HT-29 (cell line): ENCODE measurements around the gene EIPR1. TPM values are rescaled to one million over a fixed set of nuclear protein-coding genes. Genes with fewer than 3 reads are reported as not detected.

Experiments used
- DNase-seq: peaks from one replicate; pipeline ENCODE4 v3.0.0-alpha.2; 2015; ENCODE audit warnings: low spot score
- total RNA-seq: library from RNA; depleted of rRNA; stranded (reverse); fragments of >200 nt; shearing (Covaris generic); gene quantifications from 2 replicates; pipeline ENCODE4 v1.2.3, GENCODE V29; 2014

Gene EIPR1
- total RNA-seq, 1 experiment from 2014 or later: 82.2 TPM

DNA sequence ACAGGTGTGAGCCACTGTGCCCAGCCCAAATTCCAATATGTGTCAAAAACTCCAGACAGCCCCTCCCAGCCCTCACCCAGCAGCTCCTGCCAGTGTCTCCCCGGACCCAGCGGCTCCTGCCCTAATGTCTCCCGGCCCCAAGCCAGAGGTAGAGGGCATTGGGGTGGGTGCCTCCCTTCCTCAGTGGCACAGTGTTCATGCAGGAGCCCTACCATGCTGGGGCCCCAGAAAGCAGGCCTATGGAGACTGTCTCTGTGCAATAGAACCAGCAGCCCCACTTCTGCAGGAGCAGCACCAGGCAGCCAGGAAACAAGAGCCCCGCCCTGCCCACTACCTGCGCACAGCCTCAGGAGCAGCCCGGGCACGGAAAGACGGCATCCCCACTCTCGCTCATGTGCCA lies 70.4 kb downstream of the EIPR1 start:
- DNase-seq: no peak

GRCh38 chr2:3305952-3306351 lies 71.7 kb downstream of the EIPR1 start:
- no peak for DNase-seq

GRCh38 chr2:3305431-3305830 lies 72.2 kb downstream of the EIPR1 start:
- DNase-seq: no peak

DNA sequence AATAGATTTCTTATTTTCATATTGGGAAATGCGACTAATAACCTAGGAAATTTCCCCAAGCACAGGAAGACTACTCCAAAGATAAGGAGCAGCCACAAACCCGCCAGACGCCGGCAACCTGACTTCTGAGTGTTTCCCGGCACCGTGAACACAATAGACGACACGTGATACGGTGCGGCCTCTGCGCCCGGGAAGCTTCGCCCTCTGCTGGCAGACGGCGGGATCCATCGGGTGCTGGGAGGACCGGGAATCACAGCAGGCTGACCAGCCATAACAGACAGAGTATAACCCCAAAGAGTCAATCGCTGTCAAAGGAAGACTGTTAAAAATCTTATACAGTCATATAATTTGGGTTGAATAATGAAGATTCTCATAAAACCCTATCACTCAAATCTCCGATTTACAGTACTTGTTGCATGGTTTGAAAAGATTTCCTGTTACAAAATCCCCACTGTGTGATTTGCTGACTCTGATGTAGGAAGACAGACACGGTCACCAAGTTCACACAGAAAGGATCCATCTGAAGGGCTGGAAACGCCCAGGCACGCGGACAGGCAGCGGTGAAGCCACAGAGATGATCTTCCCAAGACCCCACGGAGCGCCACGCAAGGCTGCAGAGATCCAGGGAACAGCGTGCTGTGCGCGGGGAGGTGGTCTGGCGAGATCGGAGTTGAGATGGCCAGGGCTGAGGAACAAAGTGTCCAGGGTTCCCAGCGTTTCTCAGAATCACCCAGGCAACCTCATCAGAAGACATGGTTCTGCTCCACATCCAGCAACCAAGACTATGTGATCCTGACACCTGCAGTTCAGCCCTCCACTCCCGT lies 73.8 kb downstream of the EIPR1 start:
- peak; percentile 85 for DNase-seq

DNA sequence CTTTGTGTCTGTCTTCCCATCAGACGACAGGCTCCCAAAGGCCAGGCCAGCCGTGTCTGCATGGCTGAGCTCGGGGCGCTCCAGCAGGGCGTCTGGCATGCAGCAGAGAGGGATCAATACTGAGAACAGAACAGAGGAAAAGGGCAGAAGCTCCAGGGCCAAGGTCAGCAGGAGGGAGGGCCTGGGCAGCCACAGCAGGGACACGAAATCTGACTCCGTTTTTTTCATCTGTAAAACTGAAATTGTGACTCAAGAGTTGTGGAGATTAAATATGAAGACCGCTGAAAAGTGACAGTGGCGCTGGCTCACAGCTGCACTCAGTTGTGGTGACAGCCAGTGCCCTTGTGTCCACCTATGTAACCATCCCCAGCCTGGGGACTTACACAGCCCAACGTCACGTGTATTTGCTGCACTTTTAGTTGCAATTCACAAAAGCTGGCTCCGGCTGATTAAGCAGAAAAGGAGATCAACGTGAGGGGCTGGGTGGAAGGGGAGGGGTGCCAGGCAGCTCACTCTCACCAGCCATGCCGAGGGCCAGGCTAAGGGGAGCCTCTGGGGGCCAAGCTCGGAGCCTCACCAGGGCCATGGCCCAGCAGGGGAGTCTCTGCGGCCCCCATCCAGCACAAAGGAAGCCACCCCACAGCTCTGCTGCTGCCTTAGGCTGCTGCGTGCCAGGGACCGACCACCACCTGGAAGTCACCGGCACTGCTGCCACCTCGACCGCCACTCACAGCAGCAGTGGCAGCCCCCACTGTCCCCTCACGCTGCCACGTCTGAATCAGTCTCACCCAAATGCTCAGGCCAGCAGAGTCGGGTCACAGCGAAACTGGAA lies 74.7 kb downstream of the EIPR1 start:
- no peak for DNase-seq

DNA sequence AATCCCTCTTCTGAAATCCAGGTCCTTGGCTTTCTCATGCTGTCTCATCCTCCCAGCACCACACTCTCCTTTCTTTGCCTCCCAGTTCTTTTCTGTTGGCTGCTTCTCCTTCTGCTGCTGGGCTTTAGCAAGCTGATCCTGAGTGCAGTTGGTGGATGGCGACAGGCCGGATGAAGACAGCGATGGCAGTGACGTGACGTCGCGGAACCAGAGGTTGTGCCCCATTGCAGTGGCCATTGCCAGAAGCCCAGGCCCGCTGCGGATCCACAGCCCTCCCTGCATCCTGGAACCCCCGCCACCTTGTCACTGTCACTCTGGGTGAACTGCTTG lies 75.2 kb downstream of the EIPR1 start:
- DNase-seq: no peak

GRCh38 chr2:3301001-3301400 lies 76.6 kb downstream of the EIPR1 start:
- DNase-seq: no peak

DNA sequence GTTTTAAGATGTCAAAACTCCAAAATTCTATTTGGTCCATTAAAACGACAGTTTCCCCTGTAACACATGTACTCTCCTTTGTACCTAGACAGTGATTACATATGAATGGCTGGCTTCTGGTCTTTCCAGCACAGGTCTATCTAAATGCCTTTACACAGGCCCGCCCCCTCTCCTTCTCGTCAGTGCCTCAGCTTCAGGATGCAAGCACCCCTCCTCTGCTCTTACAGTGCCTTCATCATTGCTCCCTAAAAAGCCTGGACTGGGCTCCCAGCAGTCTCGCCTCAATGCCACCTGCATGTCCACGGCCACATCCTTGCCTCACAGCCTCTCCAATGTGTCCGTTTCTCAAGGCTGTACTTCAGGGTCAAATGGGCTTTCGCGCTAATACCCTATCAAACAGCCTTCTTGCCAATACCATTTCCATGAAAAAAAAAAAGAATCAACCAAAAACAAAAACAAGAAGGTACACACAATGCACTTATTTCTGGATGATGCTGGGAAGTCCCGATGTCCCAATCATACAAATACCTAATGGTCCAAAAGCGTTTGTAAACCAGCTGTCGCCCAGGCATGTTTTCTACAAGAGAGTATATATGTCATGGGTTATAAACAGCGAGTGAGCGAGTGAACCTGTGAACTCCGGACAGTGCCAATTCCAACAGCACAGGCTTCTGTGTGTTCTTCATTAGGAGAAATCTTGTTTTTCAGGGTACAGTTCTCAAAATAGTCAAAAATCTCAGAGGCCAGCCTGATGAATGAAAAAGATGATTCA lies 77.2 kb downstream of the EIPR1 start:
- no peak for DNase-seq

- DNase-seq: no peak
Measured at GRCh38 chr2:3299703-3300102, 77.9 kb downstream of the EIPR1 start.

GRCh38 chr2:3299130-3299529 lies 78.5 kb downstream of the EIPR1 start:
- DNase-seq: no peak

- DNase-seq: no peak
Measured at GRCh38 chr2:3298191-3298590, 79.4 kb downstream of the EIPR1 start.

GRCh38 chr2:3297523-3297922 lies 80.1 kb downstream of the EIPR1 start:
- DNase-seq: no peak

- DNase-seq: no peak
Measured at GRCh38 chr2:3296182-3296972, 81.2 kb downstream of the EIPR1 start.

DNA sequence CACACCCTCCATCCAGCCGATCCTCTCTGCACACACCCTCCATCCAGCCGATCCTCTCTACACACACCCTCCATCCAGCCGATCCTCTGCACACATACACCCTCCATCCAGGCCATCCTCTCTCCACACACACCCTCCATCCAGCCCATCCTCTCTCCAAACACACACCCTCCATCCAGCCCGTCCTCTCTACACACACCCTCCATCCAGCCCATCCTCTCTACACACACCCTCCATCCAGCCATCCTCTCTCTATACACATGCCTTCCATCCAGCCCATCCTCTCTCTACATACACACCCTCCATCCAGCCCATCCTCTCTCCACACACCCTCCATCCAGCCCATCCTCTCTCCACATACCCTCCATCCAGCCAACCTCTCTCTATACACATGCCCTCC lies 83.1 kb downstream of the EIPR1 start:
- DNase-seq: no peak

- DNase-seq: no peak
Measured at GRCh38 chr2:3294069-3294468, 83.5 kb downstream of the EIPR1 start.

- DNase-seq: no peak
Measured at GRCh38 chr2:3293221-3293620, 84.4 kb downstream of the EIPR1 start.

DNA sequence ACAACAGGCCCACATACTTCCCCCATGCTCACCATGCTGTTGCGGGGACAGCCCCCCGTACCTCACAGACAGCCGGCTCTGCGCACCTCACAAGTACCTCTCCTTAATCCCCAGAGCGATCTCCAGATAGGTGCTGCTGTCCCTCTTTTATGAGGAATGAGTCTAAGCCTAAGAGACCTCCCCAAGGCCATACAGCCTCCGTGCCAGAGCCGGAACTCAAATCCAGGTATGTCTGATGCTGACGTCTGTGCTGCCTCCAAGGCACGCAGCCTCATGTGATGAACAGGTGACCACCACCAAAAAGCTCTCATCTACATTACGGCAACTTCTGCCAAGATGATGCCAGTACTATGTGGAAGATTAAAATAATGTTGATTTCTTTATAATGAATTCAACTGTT lies 85.2 kb downstream of the EIPR1 start:
- no peak for DNase-seq

- DNase-seq: no peak
Measured at GRCh38 chr2:3291750-3292149, 85.9 kb downstream of the EIPR1 start.

DNA sequence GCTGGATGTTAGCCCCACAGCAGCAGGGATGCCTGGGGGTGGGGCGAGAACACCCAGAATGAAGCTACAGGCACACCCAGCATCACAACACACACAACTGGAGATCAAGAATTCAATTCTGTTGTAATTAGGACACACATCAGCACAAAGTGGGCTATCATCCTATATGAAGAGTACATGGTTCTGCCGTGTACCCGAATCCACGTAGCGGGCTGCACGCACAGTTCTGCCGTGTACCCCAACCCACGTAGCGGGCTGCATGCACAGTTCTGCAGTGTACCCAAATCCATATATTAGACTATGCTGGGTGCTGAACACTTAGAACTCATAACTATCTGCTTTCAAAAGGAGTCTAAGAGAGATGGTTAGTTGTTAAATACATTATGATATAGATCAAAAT lies 86.5 kb downstream of the EIPR1 start:
- DNase-seq: no peak

- DNase-seq: no peak
Measured at GRCh38 chr2:3290655-3291054, 87.0 kb downstream of the EIPR1 start.

- DNase-seq: no peak
Measured at GRCh38 chr2:3289971-3290370, 87.6 kb downstream of the EIPR1 start.
